K562 (cell line): ENCODE results near the gene PNKD. TPM values are rescaled to one million over a fixed set of nuclear protein-coding genes. Genes with fewer than 3 reads are reported as not detected.

Source experiments
- ARID2 ChIP-seq: fragments of 450-650 bp; IDR thresholded peaks from 2 replicates; pipeline ENCODE4 v1.6.1; 2017; ENCODE audit warnings: antibody characterized with exemption, mild to moderate bottlenecking
- ASH1L ChIP-seq: fragments of 450-650 bp; IDR thresholded peaks from 2 replicates; pipeline ENCODE4 v1.6.1; 2018; ENCODE audit warnings: borderline replicate concordance, mild to moderate bottlenecking, low read depth; ENCODE audit not compliant: partially characterized antibody
- CXXC5 ChIP-seq: fragments of 250-450 bp; sonication (Bioruptor Pico); IDR thresholded peaks from 2 replicates; pipeline ENCODE4 v1.8.0; 2022; ENCODE audit warnings: inconsistent platforms, mild to moderate bottlenecking, moderate library complexity
- HINFP ChIP-seq: fragments of 450-650 bp; conservative IDR thresholded peaks from 2 replicates; pipeline ENCODE4 v1.6.1; 2016; ENCODE audit warnings: missing genetic modification characterization, low read depth, mild to moderate bottlenecking, control low read depth, missing compliant biosample characterization
- MCM3 ChIP-seq: fragments of 450-650 bp; IDR thresholded peaks from 2 replicates; pipeline ENCODE4 v1.6.1; 2016
- MCM5 ChIP-seq: fragments of 450-650 bp; IDR thresholded peaks from 2 replicates; pipeline ENCODE4 v1.6.1; 2016; ENCODE audit warnings: low read depth
- MTA1 ChIP-seq: fragments of 450-650 bp; IDR thresholded peaks from 2 replicates; pipeline ENCODE4 v1.6.1; 2017; ENCODE audit warnings: borderline replicate concordance
- MTA3 ChIP-seq: fragments of 450-650 bp; formaldehyde crosslinking; IDR thresholded peaks from 2 replicates; pipeline ENCODE4 v1.6.1; 2017; ENCODE audit warnings: mild to moderate bottlenecking, borderline replicate concordance
- MYBL2 ChIP-seq, 2 experiments: fragments of 450-650 bp in 1 of 2; sonication (generic) in 1 of 2; formaldehyde crosslinking in 1 of 2; IDR thresholded peaks; 2 replicates each; pipeline versions ENCODE4 v1.6.1 to v1.8.1; 2017 to 2022; ENCODE audit warnings: borderline replicate concordance in 1 of 2, inconsistent platforms in 1 of 2, low read depth in 1 of 2, mild to moderate bottlenecking in 1 of 2, missing genetic modification reagents in 1 of 2, moderate library complexity in 1 of 2
- SMAD3 ChIP-seq: fragments of 450-650 bp; formaldehyde crosslinking; conservative IDR thresholded peaks from 2 replicates; pipeline ENCODE4 v1.4.0; 2020; ENCODE audit warnings: mild to moderate bottlenecking
- SMARCA5 ChIP-seq: fragments of 450-650 bp; IDR thresholded peaks from 2 replicates; pipeline ENCODE4 v1.6.1; 2016
- SRF ChIP-seq, 2 experiments: fragments of 250-450, 450-650 bp in 1 of 2; sonication (Bioruptor Pico) in 1 of 2; sonication (generic) in 1 of 2; formaldehyde crosslinking; IDR thresholded peaks; 2 replicates each; pipeline versions ENCODE4 v1.5.0 to v1.5.1; 2020 to 2022; ENCODE audit warnings: mild to moderate bottlenecking in 1 of 2, missing genetic modification reagents in 1 of 2
- TARDBP ChIP-seq: fragments of 450-650 bp; IDR thresholded peaks from 2 replicates; pipeline ENCODE4 v1.6.1; 2016
- ZNF134 ChIP-seq: fragments of 250-450 bp; sonication (Bioruptor Pico); conservative IDR thresholded peaks from 2 replicates; pipeline ENCODE4 v1.4.0; 2020
- ZNF239 ChIP-seq: fragments of 250-450 bp; sonication (Bioruptor Pico); IDR thresholded peaks from 2 replicates; pipeline ENCODE4 v1.4.0; 2020; ENCODE audit warnings: mild to moderate bottlenecking
- polyA plus RNA-seq, 8 experiments: library from polyadenylated mRNA; depleted of rRNA in 4 of 8; stranded (reverse) in 5 of 8; unstranded in 3 of 8; fragments of >200 nt; fragmentation: Nextera tagmentation in 2 of 8; fragmentation: Illumina TruSeq in 1 of 8; extraction: Ambion mirVana in 2 of 8; extraction: Trizol in 1 of 8; gene quantifications; 2 replicates each; pipeline versions ENCODE4 v1.2.1 to v1.2.3, GENCODE V29; 2011 to 2014; ENCODE audit warnings: inconsistent platforms in 1 of 8, missing spikeins in 1 of 8
- total RNA-seq, 7 experiments: library from RNA; depleted of rRNA in 6 of 7; stranded (reverse); fragments of >200 nt in 6 of 7; fragmentation: Illumina TruSeq in 2 of 7; extraction: Trizol in 2 of 7; gene quantifications; 2 replicates each; pipeline versions ENCODE4 v1.2.1 to v1.2.3, GENCODE V29; 2011 to 2021; ENCODE audit warnings: low replicate concordance in 1 of 7
- TF ChIP-seq, protein P1 (sequence below): fragments of 450-650 bp; formaldehyde crosslinking; IDR thresholded peaks from 2 replicates; pipeline ENCODE4 v1.4.0; 2020; ENCODE audit warnings: mild to moderate bottlenecking
- TF ChIP-seq, protein P2 (sequence below): fragments of 250-450 bp; sonication (Bioruptor Pico); IDR thresholded peaks from 2 replicates; pipeline ENCODE4 v1.4.0; 2020; ENCODE audit warnings: mild to moderate bottlenecking, moderate library complexity, borderline replicate concordance
- TF ChIP-seq, protein P3 (sequence below): sonication (generic); formaldehyde crosslinking; IDR thresholded peaks from 2 replicates; pipeline ENCODE4 v1.8.0; 2022; ENCODE audit warnings: mild to moderate bottlenecking, missing genetic modification reagents

The PNKD gene
- total and polyA plus RNA-seq, 9 of the 15 experiments (the other 6 are each of a cell fraction or from before 2014, with no cell fraction given) = 26.0 to 105 (median 60.1) TPM

DNA sequence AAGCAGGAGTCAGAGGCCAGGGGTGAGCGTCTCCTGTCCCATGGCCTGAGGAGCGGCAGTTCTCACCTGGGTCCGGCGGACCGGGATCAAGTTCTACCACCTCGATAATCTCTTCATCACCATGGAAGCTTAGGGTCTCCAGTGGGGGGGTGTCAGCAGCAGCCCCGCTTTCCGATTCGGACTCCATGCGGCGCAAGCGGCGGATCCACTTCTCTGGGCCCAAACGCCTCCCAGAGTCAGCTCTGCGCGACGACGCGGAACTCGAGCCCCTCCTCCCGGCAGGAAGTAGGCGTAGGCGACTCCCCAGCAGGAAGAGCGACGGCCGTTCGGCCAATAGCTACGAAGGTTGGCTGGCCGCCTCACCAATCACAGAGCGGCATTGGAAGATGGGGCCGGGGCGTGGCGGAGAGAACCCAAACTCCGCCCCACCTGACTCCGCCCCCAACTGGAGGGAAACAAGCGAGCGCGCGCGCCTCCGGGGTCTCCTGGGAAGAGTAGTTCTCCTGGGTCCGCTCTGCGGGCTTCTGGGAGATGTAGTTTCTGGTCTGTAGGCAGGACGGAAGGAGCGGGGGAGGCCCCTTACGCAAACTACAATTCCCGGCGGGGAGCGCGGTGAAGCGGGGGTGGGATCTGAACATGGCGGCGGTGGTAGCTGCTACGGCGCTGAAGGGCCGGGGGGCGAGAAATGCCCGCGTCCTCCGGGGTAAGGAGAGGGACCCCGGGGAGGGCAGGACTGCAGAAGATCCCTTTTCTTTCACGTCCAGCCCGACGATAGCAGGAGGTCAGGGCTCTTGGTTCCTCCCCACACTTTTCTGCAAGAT is at the start of gene PNKD, which contains the start of gene AAMP (continued):
- TF ChIP-seq, protein P1, sequence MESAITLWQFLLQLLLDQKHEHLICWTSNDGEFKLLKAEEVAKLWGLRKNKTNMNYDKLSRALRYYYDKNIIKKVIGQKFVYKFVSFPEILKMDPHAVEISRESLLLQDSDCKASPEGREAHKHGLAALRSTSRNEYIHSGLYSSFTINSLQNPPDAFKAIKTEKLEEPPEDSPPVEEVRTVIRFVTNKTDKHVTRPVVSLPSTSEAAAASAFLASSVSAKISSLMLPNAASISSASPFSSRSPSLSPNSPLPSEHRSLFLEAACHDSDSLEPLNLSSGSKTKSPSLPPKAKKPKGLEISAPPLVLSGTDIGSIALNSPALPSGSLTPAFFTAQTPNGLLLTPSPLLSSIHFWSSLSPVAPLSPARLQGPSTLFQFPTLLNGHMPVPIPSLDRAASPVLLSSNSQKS (CRISPR knock-in tag) = no peak
- TF ChIP-seq SMARCA5 = no peak
- TF ChIP-seq HINFP (tag) = peak; percentile 99
- 0 out of 2 replicates have a peak, but pooled peaks have one; percentile 43 for TF ChIP-seq SMAD3 (CRISPR knock-in tag)
- TF ChIP-seq CXXC5 (CRISPR knock-in tag) = peak; percentile 80
- no peak for TF ChIP-seq TARDBP
- TF ChIP-seq ARID2 = no peak
- TF ChIP-seq MTA3 = 0 out of 2 replicates have a peak, but pooled peaks have one; percentile 16
- peak; percentile 94 for TF ChIP-seq ASH1L
- TF ChIP-seq, protein P2, sequence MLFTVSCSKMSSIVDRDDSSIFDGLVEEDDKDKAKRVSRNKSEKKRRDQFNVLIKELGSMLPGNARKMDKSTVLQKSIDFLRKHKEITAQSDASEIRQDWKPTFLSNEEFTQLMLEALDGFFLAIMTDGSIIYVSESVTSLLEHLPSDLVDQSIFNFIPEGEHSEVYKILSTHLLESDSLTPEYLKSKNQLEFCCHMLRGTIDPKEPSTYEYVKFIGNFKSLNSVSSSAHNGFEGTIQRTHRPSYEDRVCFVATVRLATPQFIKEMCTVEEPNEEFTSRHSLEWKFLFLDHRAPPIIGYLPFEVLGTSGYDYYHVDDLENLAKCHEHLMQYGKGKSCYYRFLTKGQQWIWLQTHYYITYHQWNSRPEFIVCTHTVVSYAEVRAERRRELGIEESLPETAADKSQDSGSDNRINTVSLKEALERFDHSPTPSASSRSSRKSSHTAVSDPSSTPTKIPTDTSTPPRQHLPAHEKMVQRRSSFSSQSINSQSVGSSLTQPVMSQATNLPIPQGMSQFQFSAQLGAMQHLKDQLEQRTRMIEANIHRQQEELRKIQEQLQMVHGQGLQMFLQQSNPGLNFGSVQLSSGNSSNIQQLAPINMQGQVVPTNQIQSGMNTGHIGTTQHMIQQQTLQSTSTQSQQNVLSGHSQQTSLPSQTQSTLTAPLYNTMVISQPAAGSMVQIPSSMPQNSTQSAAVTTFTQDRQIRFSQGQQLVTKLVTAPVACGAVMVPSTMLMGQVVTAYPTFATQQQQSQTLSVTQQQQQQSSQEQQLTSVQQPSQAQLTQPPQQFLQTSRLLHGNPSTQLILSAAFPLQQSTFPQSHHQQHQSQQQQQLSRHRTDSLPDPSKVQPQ (CRISPR knock-in tag) = no peak
- TF ChIP-seq MYBL2 (IDR thresholded peaks at IDR 0.05; ENCODE audit: low read depth) = no peak
- TF ChIP-seq MYBL2 (CRISPR knock-in tag; IDR thresholded peaks at IDR 0.05; ENCODE audit: borderline replicate concordance) = no peak
- TF ChIP-seq MCM3 = no peak
- TF ChIP-seq, protein P3, sequence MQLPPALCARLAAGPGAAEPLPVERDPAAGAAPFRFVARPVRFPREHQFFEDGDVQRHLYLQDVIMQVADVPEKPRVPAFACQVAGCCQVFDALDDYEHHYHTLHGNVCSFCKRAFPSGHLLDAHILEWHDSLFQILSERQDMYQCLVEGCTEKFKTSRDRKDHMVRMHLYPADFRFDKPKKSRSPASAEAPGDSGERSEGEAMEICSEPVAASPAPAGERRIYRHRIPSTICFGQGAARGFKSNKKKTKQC (CRISPR knock-in tag) = peak; percentile 92
- TF ChIP-seq MCM5 = no peak
- TF ChIP-seq ZNF134 (CRISPR knock-in tag) = no peak
- 0 out of 2 replicates have a peak, but pooled peaks have one; percentile 40 for TF ChIP-seq MTA1
- TF ChIP-seq ZNF239 (CRISPR knock-in tag) = no peak
- peak in 1 of 2 experiments; percentile 51; a peak in 1 of 4 replicates for TF ChIP-seq SRF (CRISPR knock-in tag; IDR thresholded peaks at IDR 0.05)
- TF ChIP-seq, all 486 proteins: peak for 114
